ENCODE data around the gene FHIT.

FHIT gene

GRCh38 chr3:60120245-60120644 lies 1131.0 kb downstream of the FHIT start:
- TF ChIP-seq FOXP2 (optimal IDR thresholded peaks at IDR 0.05; ENCODE audit: borderline replicate concordance, extremely low read depth, extremely low read length, insufficient read depth) (no peak), TAF1 (IDR thresholded peaks at IDR 0.05; ENCODE audit: borderline replicate concordance, insufficient read depth, low read length) (no peak), POLR2AphosphoS5 (IDR thresholded peaks at IDR 0.05; ENCODE audit: low read depth, low read length) (no peak), SIN3A (IDR thresholded peaks at IDR 0.05; ENCODE audit: borderline replicate concordance, insufficient read depth, low read length) (no peak)
- TF ChIP-seq, protein P1, sequence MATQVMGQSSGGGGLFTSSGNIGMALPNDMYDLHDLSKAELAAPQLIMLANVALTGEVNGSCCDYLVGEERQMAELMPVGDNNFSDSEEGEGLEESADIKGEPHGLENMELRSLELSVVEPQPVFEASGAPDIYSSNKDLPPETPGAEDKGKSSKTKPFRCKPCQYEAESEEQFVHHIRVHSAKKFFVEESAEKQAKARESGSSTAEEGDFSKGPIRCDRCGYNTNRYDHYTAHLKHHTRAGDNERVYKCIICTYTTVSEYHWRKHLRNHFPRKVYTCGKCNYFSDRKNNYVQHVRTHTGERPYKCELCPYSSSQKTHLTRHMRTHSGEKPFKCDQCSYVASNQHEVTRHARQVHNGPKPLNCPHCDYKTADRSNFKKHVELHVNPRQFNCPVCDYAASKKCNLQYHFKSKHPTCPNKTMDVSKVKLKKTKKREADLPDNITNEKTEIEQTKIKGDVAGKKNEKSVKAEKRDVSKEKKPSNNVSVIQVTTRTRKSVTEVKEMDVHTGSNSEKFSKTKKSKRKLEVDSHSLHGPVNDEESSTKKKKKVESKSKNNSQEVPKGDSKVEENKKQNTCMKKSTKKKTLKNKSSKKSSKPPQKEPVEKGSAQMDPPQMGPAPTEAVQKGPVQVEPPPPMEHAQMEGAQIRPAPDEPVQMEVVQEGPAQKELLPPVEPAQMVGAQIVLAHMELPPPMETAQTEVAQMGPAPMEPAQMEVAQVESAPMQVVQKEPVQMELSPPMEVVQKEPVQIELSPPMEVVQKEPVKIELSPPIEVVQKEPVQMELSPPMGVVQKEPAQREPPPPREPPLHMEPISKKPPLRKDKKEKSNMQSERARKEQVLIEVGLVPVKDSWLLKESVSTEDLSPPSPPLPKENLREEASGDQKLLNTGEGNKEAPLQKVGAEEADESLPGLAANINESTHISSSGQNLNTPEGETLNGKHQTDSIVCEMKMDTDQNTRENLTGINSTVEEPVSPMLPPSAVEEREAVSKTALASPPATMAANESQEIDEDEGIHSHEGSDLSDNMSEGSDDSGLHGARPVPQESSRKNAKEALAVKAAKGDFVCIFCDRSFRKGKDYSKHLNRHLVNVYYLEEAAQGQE (IDR thresholded peaks at IDR 0.05; ENCODE audit: insufficient read depth in 1 of 2, low read depth in 2 of 2, low read length in 2 of 2) = no peak

- TF ChIP-seq FOXP2 (optimal IDR thresholded peaks at IDR 0.05; ENCODE audit: borderline replicate concordance, extremely low read depth, extremely low read length, insufficient read depth) = no peak
- TF ChIP-seq POLR2AphosphoS5 (IDR thresholded peaks at IDR 0.05; ENCODE audit: low read depth, low read length) = no peak
- no peak for TF ChIP-seq SIN3A (IDR thresholded peaks at IDR 0.05; ENCODE audit: borderline replicate concordance, insufficient read depth, low read length)
- no peak for TF ChIP-seq TAF1 (IDR thresholded peaks at IDR 0.05; ENCODE audit: borderline replicate concordance, insufficient read depth, low read length)
- TF ChIP-seq, protein P1 (IDR thresholded peaks at IDR 0.05; ENCODE audit: insufficient read depth in 1 of 2, low read depth in 2 of 2, low read length in 2 of 2) = no peak
Measured at GRCh38 chr3:60114191-60114590, 1137.1 kb downstream of the FHIT start.

DNA sequence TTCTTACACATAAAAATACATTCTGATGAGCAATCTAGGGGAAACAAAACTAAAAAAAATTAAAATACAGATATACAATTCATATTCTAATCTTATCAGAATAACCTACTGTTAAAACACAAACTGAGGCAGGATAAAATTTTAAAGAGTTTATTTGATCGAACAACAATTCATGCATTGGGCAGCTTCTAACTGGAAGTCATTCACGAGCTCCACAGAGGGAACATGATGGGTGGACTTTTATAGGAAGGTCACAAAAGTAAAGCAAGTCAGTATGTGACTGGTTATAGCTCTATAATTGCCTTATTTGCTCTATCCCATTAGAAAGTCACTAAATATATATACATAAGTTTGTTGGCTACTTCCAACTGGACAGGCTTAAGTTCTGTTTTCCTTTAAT lies 1144.0 kb downstream of the FHIT start:
- TF ChIP-seq POLR2AphosphoS5 (IDR thresholded peaks at IDR 0.05; ENCODE audit: low read depth, low read length) (no peak), TAF1 (IDR thresholded peaks at IDR 0.05; ENCODE audit: borderline replicate concordance, insufficient read depth, low read length) (no peak), SIN3A (IDR thresholded peaks at IDR 0.05; ENCODE audit: borderline replicate concordance, insufficient read depth, low read length) (no peak), FOXP2 (optimal IDR thresholded peaks at IDR 0.05; ENCODE audit: borderline replicate concordance, extremely low read depth, extremely low read length, insufficient read depth) (no peak)
- TF ChIP-seq, protein P1 (IDR thresholded peaks at IDR 0.05; ENCODE audit: insufficient read depth in 1 of 2, low read depth in 2 of 2, low read length in 2 of 2) = no peak

GRCh38 chr3:60102154-60102553 lies 1149.1 kb downstream of the FHIT start:
- no peak for TF ChIP-seq SIN3A (IDR thresholded peaks at IDR 0.05; ENCODE audit: borderline replicate concordance, insufficient read depth, low read length)
- TF ChIP-seq TAF1 (IDR thresholded peaks at IDR 0.05; ENCODE audit: borderline replicate concordance, insufficient read depth, low read length) = no peak
- no peak for TF ChIP-seq FOXP2 (optimal IDR thresholded peaks at IDR 0.05; ENCODE audit: borderline replicate concordance, extremely low read depth, extremely low read length, insufficient read depth)
- TF ChIP-seq, protein P1 (IDR thresholded peaks at IDR 0.05; ENCODE audit: insufficient read depth in 1 of 2, low read depth in 2 of 2, low read length in 2 of 2) = no peak
- no peak for TF ChIP-seq POLR2AphosphoS5 (IDR thresholded peaks at IDR 0.05; ENCODE audit: low read depth, low read length)

- TF ChIP-seq, protein P1 (IDR thresholded peaks at IDR 0.05; ENCODE audit: insufficient read depth in 1 of 2, low read depth in 2 of 2, low read length in 2 of 2) = no peak
- TF ChIP-seq SIN3A (IDR thresholded peaks at IDR 0.05; ENCODE audit: borderline replicate concordance, insufficient read depth, low read length) (no peak), TAF1 (IDR thresholded peaks at IDR 0.05; ENCODE audit: borderline replicate concordance, insufficient read depth, low read length) (no peak), FOXP2 (optimal IDR thresholded peaks at IDR 0.05; ENCODE audit: borderline replicate concordance, extremely low read depth, extremely low read length, insufficient read depth) (no peak), POLR2AphosphoS5 (IDR thresholded peaks at IDR 0.05; ENCODE audit: low read depth, low read length) (no peak)
Measured at GRCh38 chr3:60101621-60102020, 1149.6 kb downstream of the FHIT start.
